NCI-H82 (cell line): Measurements from ENCODE around the gene THRA.

Experiments
- DNase-seq: peaks from one replicate; lab custom pipeline; 2025; lab: John Stamatoyannopoulos, UW

THRA gene

GRCh38 chr17:40099619-40100418 lies 37.1 kb downstream of the THRA start:
- DNase-seq, result peak; percentile 58

- no peak for DNase-seq
Measured at GRCh38 chr17:40100419-40100668, 37.6 kb downstream of the THRA start, which contains the start of gene NR1D1. Gene NR1D1, minus strand, starts transcription at chr17:40100589. Its CDS starts 495 bp downstream, at chr17:40100094.

GRCh38 chr17:40100669-40101366 lies 38.1 kb downstream of the THRA start:
- DNase-seq, result peak; percentile 98

GRCh38 chr17:40101367-40102210 lies 38.8 kb downstream of the THRA start:
- DNase-seq, result peak; percentile 65

GRCh38 chr17:40103071-40103661 lies 40.4 kb downstream of the THRA start:
- no peak for DNase-seq

- DNase-seq, result no peak
Measured at GRCh38 chr17:40103688-40104087, 40.9 kb downstream of the THRA start.

- no peak for DNase-seq
Measured at GRCh38 chr17:40104594-40105486, 42.1 kb downstream of the THRA start.

GRCh38 chr17:40105861-40106759 lies 43.3 kb downstream of the THRA start:
- DNase-seq, result no peak

GRCh38 chr17:40106760-40107521 lies 44.2 kb downstream of the THRA start:
- peak; percentile 59 for DNase-seq

GRCh38 chr17:40107522-40108174 lies 44.9 kb downstream of the THRA start:
- no peak for DNase-seq

- peak; percentile 44 for DNase-seq
Measured at GRCh38 chr17:40108970-40109824, 46.4 kb downstream of the THRA start.

GRCh38 chr17:40110026-40110845 lies 47.5 kb downstream of the THRA start:
- peak; percentile 52 for DNase-seq

- DNase-seq, result peak; percentile 99
Measured at GRCh38 chr17:40111221-40112128, 48.7 kb downstream of the THRA start.

GRCh38 chr17:40112191-40112711 lies 49.5 kb downstream of the THRA start:
- no peak for DNase-seq

GRCh38 chr17:40112718-40113109 lies 49.9 kb downstream of the THRA start:
- DNase-seq, result no peak
